Fibroblast of peridontal ligament (primary cell): ENCODE results near the gene PEAK3.

ENCODE experiments used
- DNase-seq: peaks from one replicate; pipeline ENCODE4 v3.0.0-alpha.2; 2010; ENCODE audit errors: extremely low read depth

PEAK3 gene

GRCh38 chr19:2225415-2226050 lies 56.4 kb downstream of the PEAK3 start:
- no peak for DNase-seq

- DNase-seq = no peak
Measured at GRCh38 chr19:2224754-2225349, 57.1 kb downstream of the PEAK3 start.
